Right forelimb (tissue), 1 donor: ENCODE data around the gene ZBTB25.

Experiments used
- DNase-seq: peaks from one replicate; pipeline ENCODE4 v3.0.0-alpha.2; 2018

The ZBTB25 gene

GRCh38 chr14:64434528-64434927, 69.1 kb downstream of the ZBTB25 start:
- no peak for DNase-seq

- no peak for DNase-seq
Measured at GRCh38 chr14:64423987-64424386, 79.7 kb downstream of the ZBTB25 start.

GRCh38 chr14:64422756-64423155, 80.9 kb downstream of the ZBTB25 start:
- no peak for DNase-seq

GRCh38 chr14:64422005-64422404, 81.6 kb downstream of the ZBTB25 start:
- no peak for DNase-seq

GRCh38 chr14:64421166-64421565, 82.5 kb downstream of the ZBTB25 start:
- no peak for DNase-seq

- DNase-seq = no peak
Measured at GRCh38 chr14:64419003-64419402, 84.6 kb downstream of the ZBTB25 start.

GRCh38 chr14:64417771-64418125, 85.9 kb downstream of the ZBTB25 start:
- no peak for DNase-seq

GRCh38 chr14:64417055-64417770, 86.4 kb downstream of the ZBTB25 start:
- no peak for DNase-seq

GRCh38 chr14:64416348-64416932, 87.2 kb downstream of the ZBTB25 start:
- no peak for DNase-seq

GRCh38 chr14:64412237-64412636, 91.4 kb downstream of the ZBTB25 start:
- no peak for DNase-seq

- DNase-seq = no peak
Measured at GRCh38 chr14:64411001-64411400, 92.6 kb downstream of the ZBTB25 start.

GRCh38 chr14:64410084-64410774, 93.4 kb downstream of the ZBTB25 start:
- DNase-seq = no peak

- DNase-seq = no peak
Measured at GRCh38 chr14:64409126-64409920, 94.3 kb downstream of the ZBTB25 start.

GRCh38 chr14:64407329-64407728, 96.3 kb downstream of the ZBTB25 start:
- no peak for DNase-seq

- no peak for DNase-seq
Measured at GRCh38 chr14:64405295-64405694, 98.3 kb downstream of the ZBTB25 start.

GRCh38 chr14:64401949-64402348, 101.7 kb downstream of the ZBTB25 start:
- no peak for DNase-seq

- no peak for DNase-seq
Measured at GRCh38 chr14:64400829-64401459, 102.7 kb downstream of the ZBTB25 start.
